Hepatic stellate cell (primary cell): ENCODE data around the gene COPZ1.
A peak's percentile ranks its signal among the peaks of the same experiment; 100 is the strongest.
"Not testable (repeated sequence)": the region's sequence is repeated elsewhere in the genome, so short reads cannot be mapped to it uniquely, and the experiment has no call there.

ENCODE experiments used
- DNase-seq: peaks from one replicate; pipeline ENCODE4 v3.0.0; 2011; ENCODE audit warnings: low spot score

Gene COPZ1

DNA sequence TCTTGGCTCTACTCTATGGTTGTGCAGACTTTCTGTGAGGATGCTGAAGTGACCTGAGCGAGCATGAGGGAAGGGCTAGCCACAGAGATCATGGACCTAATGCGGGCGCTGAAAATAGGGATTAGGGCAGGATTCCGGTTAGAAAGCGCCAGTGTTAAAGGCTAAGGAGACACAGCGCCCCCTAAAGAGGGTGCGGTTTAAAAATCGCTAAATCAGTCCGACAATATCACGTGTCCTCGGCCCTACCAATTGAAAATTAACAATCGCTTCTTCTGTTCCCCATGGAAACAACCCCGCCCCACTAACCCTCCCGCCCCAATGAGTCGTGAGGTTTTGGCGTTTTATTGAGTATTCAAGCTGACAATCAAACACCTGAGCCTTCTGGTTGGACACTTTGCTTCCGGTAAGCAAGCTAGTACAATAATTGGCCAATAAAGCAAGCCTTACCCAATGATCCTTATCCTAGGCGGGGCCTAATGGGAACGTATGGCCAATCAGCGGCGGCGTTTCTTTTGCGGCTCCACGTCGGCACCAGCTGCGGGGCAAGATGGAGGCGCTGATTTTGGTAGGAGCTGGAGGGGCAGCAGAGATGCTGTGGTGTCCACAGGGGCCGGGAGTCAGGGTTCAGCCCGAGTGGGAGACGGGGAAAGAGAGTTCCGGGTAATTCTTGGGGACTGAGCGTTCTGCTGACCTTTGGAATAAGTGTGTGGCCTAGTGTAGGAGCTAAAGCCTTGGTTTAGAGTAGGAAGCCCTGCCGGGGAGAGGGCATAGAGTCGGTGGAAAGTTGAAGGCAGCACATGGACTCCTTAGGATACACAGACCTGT lies at the start of gene COPZ1:
Gene COPZ1 (plus strand): TSS at position 515 of the 825 bp plus-strand sequence. CDS start 33 bp downstream, at position 548.
- peak; percentile 97 for DNase-seq

- DNase-seq = no peak
Observed at GRCh38 chr12:54276368-54276767, 48.6 kb upstream of the COPZ1 start.

GRCh38 chr12:54277823-54278276 lies 47.1 kb upstream of the COPZ1 start:
- DNase-seq = peak; percentile 42

DNA sequence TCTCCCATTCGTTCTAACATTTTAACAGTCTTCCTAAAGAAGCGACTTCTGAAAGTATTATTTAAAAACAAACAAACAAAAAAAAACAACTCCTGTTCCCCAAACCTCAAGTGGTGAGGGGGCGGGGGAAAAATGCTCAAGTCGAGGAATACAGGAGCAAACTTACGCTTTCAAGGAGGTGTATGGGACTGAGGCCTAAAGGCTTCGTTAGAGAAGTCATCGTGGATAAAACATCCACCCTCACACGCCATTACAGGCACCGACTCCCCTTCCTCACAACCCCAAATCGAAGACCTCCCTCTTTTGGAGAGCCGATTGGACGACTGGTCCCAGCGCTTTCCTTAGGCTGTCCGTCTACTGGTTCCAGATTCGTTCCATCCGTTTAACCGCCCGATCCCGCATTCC lies 45.7 kb upstream of the COPZ1 start:
- DNase-seq = no peak

- peak; percentile 99 for DNase-seq
Observed at GRCh38 chr12:54279632-54280467, 45.1 kb upstream of the COPZ1 start, which contains the start of gene CBX5. TSS of gene CBX5 (minus strand) at chr12:54280122. CDS start at chr12:54257650, 22,472 bp downstream.

DNA sequence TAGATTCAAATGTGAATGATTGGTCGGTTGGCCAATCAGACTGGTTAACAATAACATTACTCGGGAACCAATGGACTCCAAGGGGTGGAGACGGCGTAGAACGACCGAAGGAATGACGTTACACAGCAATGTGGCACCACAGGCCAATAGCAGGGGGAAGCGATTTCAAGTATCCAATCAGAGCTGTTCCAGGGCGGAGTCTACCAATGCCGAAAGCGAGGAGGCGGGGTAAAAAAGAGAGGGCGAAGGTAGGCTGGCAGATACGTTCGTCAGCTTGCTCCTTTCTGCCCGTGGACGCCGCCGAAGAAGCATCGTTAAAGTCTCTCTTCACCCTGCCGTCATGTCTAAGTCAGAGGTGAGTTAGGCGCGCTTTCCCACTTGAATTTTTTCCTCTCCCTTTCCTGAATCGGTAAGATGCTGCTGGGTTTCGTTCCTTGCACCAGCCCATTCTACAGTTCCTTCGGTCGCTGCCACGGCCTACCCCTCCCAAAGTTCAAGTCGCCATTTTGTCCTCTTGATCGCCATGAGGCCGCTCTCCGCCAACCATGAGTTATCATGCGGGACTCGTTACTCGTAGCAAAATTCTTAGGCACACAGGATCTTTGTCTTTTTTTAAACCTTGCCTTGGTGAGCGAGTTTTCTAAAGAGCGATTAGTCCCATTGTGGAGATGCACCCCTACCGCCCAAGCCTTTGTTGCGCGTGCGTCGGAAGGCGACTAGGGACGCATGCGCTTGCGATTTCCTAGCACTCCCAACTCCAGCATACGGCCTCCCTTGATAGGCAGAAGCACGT lies 44.3 kb upstream of the COPZ1 start, which contains the start of gene HNRNPA1:
Gene HNRNPA1 (plus strand): TSS at position 259 of the 793 bp plus-strand sequence. CDS start 82 bp downstream, at position 341.
- DNase-seq = peak; percentile 97

GRCh38 chr12:54281261-54281638 lies 43.7 kb upstream of the COPZ1 start:
- DNase-seq = not testable (repeated sequence)

- not testable (repeated sequence) for DNase-seq
Observed at GRCh38 chr12:54281694-54282093, 43.2 kb upstream of the COPZ1 start.

DNA sequence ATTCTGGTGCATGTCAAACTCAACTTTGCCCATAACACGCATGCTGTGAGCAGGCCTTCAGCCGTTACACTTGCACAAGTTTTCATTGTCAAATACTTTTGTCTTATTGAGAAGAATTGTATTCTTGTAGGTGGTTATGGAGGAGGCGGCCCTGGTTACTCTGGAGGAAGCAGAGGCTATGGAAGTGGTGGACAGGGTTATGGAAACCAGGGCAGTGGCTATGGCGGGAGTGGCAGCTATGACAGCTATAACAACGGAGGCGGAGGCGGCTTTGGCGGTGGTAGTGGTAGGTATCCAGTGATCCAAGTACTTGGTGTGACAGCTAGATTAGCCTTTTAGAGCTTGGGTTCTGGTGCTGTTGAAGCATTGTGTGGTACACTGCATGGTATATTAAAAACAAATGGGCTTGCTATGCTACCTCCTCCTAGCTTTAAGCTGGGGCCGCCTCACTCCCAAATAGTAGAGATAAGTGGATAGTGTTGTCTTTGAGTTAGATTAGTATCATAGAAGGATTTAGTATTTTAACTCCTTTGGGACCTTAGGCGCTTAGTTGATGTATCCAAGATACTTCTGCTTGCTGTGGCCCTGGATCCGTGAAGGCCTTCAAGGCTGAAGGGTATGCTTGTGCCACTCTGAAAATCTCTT lies 41.9 kb upstream of the COPZ1 start:
- no peak for DNase-seq

DNA sequence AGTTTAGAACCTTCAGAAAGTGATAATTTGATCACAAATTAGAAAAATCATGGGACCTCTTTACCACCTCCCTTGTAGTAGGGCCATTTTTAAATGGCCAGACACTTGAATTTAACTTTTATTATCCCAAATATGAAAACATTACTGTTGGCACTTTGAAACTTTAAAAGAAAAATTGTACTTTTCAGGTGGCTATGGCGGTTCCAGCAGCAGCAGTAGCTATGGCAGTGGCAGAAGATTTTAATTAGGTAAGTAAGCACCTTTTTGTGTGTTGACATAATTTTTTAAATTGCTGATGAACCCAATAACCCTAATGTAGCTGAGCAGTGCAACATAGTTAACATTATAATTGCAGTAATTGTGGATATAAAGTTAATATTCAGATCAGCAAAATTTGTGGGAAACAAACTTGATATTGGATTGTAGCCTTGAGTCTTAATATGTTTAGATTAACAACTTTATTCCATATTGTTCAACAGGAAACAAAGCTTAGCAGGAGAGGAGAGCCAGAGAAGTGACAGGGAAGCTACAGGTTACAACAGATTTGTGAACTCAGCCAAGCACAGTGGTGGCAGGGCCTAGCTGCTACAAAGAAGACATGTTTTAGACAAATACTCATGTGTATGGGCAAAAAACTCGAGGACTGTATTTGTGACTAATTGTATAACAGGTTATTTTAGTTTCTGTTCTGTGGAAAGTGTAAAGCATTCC lies 40.7 kb upstream of the COPZ1 start:
- DNase-seq = not testable (repeated sequence)

- no peak for DNase-seq
Observed at GRCh38 chr12:54285150-54286041, 39.5 kb upstream of the COPZ1 start.

DNA sequence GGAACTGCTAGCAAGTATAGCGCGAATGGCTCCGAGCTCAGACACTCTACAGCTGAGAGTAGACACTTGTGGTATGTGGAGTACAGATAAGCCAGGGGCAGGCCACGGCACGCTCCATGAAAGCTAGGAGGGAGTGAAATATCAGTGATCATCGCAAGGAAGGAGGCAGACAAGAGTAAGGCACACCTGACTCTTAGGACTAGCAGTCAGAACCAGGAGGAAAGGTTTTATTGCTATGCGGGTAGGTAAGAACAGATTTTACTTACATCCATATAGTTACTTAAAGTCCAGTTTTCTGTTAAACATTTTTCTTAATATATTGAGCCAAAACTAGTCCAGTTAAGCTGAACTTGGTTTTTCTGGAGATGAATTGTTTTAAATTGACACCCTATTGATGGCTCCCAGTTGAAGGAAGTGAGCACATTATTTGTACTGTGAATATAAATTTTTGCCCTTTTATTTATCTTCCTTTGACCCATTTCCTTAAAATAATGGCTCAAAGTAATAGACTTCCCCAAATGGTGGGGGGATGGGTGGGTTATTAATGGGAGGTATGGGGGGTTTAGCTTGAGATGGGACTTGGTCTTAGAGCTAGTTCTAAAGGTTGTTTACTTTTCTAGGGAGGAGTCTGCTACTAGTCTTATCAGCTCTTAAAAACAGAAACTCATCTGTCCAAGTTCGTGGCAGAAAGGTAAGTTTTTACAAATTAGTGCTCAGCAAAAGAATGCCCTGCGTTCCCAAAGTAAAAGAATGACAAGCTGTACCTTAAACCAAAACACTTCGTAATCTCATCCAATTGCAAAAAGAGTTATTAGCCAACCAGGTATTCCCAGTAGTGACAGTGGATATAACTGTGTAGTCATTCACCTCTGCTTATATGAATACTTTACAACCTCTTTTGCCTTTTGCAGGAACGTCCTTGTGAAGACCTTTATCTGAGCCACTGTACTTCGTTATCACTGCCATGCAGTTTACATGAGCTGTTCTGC lies 38.6 kb upstream of the COPZ1 start:
- no peak for DNase-seq

- no peak for DNase-seq
Observed at GRCh38 chr12:54287261-54288157, 37.4 kb upstream of the COPZ1 start.

DNA sequence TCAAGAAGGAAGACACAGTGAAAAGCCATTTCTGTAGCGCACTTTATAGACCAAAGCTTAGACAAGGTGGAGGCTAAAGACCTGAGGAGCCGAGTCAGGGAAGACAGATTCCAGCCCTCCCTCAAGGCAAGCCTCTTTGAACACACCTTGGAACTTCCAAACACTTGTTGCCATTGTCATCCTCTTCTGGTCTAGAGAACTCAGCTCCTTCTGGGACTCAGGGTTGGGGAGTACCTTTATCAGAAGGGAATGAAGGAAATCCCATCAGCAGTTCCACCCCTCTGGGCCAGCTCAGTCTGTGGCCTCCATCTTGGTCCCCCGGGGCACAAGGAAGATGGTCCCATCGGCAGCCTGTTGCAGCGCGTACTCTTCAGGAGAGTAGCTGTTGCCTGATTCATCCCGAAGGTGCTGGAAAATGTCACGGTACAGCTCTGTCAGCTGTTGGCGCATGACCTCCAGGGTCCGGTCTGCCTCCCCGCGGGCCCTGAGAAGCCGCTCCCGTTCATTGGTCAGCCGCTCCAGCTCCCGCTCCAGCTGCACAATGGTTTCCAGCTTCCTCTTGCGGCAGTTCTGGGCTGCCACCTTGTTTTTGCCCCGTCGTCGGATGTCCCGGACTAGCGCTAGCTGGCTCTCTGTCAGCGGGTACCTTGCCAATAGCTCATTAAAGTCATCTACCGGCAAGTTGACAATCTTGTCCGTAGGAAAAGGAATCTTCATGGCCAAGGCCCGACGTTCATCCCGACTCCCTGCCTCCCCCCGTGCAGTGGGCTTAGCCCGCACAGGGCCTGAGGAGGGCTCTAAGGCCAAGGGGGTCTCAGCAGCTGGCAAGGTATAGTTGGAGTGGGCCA lies 32.6 kb upstream of the COPZ1 start:
- DNase-seq = no peak

- no peak for DNase-seq
Observed at GRCh38 chr12:54292931-54293241, 32.0 kb upstream of the COPZ1 start.

DNA sequence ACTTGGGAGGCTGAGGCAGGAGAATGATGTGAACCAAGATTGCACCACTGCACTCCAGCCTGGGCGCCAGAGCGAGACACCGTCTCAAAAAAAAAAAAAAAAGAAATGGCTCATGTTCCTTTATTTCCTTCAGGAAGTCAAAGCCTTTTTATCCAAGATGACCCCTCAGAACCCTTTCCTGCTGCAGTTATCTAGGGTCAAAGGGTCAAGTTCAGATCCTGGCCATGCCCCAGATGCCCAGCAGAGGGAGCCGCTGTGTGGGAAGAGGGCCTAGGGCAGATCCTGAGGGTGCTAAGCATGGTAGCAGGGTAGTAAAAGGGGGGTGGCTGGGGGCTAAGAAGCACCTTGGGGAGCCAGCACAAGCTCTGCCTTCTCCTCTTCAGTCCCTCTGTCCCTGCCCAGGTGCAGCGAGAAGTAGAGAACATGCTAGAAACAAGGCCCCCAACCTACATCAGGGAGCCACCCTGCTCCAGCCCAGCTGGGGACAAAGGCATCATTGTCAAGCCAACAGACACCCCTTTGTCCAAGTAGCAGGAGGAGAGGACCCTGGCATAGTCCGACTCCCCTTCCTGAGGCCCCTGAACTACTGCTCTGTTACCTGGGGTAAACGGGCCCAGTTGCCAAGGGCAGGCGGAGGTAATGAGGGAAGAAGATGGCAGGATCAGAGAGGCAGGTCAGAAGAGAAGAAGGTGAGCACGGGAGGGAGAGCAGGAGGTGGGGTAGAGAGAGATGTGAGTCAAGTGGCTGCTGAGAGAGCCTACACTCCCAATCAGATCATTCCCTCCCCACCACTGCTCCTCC lies 30.6 kb upstream of the COPZ1 start:
- DNase-seq = peak; percentile 64
